H1 (cell line): ENCODE results near the gene C12orf43. TPM values are rescaled to one million over a fixed set of nuclear protein-coding genes. Genes with fewer than 3 reads are reported as not detected.

Experiments used
- CTCF ChIA-PET: fragments of 300-600 bp; sonication (Branson Sonifier 250); formaldehyde crosslinking; loops from one replicate; lab custom pipeline; 2021; ENCODE audit not compliant: partially characterized antibody; lab: Charles Lee
- POLR2A ChIA-PET: fragments of 300-600 bp; sonication (Branson Sonifier 250); formaldehyde crosslinking; loops from one replicate; lab custom pipeline; 2021; ENCODE audit warnings: inconsistent platforms; ENCODE audit not compliant: partially characterized antibody; lab: Charles Lee
- DNase-seq, 2 experiments: peaks; one replicate each; pipeline versions ENCODE4 v3.0.0 to v3.0.0-alpha.2; 2010 to 2022; ENCODE audit warnings: low spot score in 2 of 2, low read depth in 1 of 2, mixed read lengths in 1 of 2
- FAIRE-seq: peaks from 2 replicates; lab custom pipeline; 2011; peaks lifted over from hg19 to GRCh38; lab: Jason Lieb, UNC
- H2AFZ ChIP-seq: 2 replicates; pipeline ENCODE4 v1.8.1; 2012; ENCODE audit warnings: low read length, inconsistent platforms
- H2AK5ac ChIP-seq: 2 replicates; pipeline ENCODE4 v1.6.1; 2013; ENCODE audit warnings: low read depth, low read length
- H2BK120ac ChIP-seq: replicated peaks from 2 replicates; pipeline ENCODE3; 2013; ENCODE audit warnings: low read depth, low read length, inconsistent platforms
- H2BK12ac ChIP-seq: 2 replicates; pipeline ENCODE4 v1.6.1; 2013; ENCODE audit warnings: low read depth, low read length
- H2BK15ac ChIP-seq: 2 replicates; pipeline ENCODE4 v1.6.1; 2013; ENCODE audit warnings: low read length
- H2BK20ac ChIP-seq: 2 replicates; pipeline ENCODE4 v1.6.1; 2013; ENCODE audit warnings: low read length
- H2BK5ac ChIP-seq: 2 replicates; pipeline ENCODE4 v1.6.1; 2013; ENCODE audit warnings: low read depth, low read length
- H3K14ac ChIP-seq: 2 replicates; pipeline ENCODE4 v1.6.1; 2013; ENCODE audit warnings: inconsistent platforms; ENCODE audit not compliant: insufficient read length
- H3K18ac ChIP-seq: 2 replicates; pipeline ENCODE4 v1.6.1; 2013; ENCODE audit warnings: low read length; ENCODE audit errors: extremely low read depth
- H3K23ac ChIP-seq: 2 replicates; pipeline ENCODE4 v1.6.1; 2013; ENCODE audit warnings: inconsistent platforms; ENCODE audit not compliant: insufficient read length
- H3K23me2 ChIP-seq: 2 replicates; pipeline ENCODE4 v1.6.1; 2013; ENCODE audit warnings: low read depth, low read length
- H3K27ac ChIP-seq: 2 replicates; pipeline ENCODE4 v1.6.1; 2011; ENCODE audit warnings: low read depth, low read length, inconsistent platforms
- H3K27me3 ChIP-seq, 4 experiments: replicated peaks in 1 of 4; 1 replicate in 1 of 4; 2 replicates in 3 of 4; pipeline versions ENCODE4 v1.6.1 to v1.8.1; 2011 to 2013; ENCODE audit warnings: low read length in 3 of 4, mild to moderate bottlenecking in 3 of 4, inconsistent platforms in 2 of 4, mixed read lengths in 2 of 4, moderate library complexity in 1 of 4; ENCODE audit not compliant: control insufficient read depth in 3 of 4, insufficient read depth in 3 of 4; ENCODE audit errors: extremely low read depth in 1 of 4
- H3K36me3 ChIP-seq, 4 experiments: 2 replicates each; pipeline versions ENCODE4 v1.6.1 to v1.8.1; 2011 to 2013; ENCODE audit warnings: mild to moderate bottlenecking in 4 of 4, low read length in 3 of 4, moderate library complexity in 2 of 4, control low read depth in 1 of 4, inconsistent platforms in 1 of 4; ENCODE audit not compliant: insufficient read depth in 4 of 4, control insufficient read depth in 2 of 4
- H3K4ac ChIP-seq: replicated peaks from 2 replicates; pipeline ENCODE3; 2013; ENCODE audit warnings: low read length, low read depth, mixed read lengths, inconsistent platforms; ENCODE audit not compliant: insufficient read length
- H3K4me1 ChIP-seq, 4 experiments: replicated peaks in 1 of 4; 1 replicate in 1 of 4; 2 replicates in 3 of 4; pipeline versions ENCODE4 v1.6.1 to v1.8.1; 2011 to 2013; ENCODE audit warnings: low read length in 3 of 4, inconsistent platforms in 2 of 4, mixed read lengths in 1 of 4; ENCODE audit not compliant: insufficient read depth in 4 of 4, control insufficient read depth in 3 of 4
- H3K4me2 ChIP-seq, 2 experiments: 2 replicates each; pipeline versions ENCODE4 v1.6.1 to v1.8.1; 2011 to 2013; ENCODE audit warnings: low read depth in 2 of 2, low read length in 2 of 2, control low read depth in 1 of 2, inconsistent platforms in 1 of 2, mild to moderate bottlenecking in 1 of 2; ENCODE audit not compliant: insufficient read depth in 1 of 2
- H3K4me3 ChIP-seq, 4 experiments: fragments of 200-600, 300-600 bp in 1 of 4; sonication (generic), shearing (Covaris generic), sonication (Bioruptor Twin) in 1 of 4; 2 replicates each; pipeline versions ENCODE4 v1.5.1 to v1.8.1; 2011 to 2016; ENCODE audit warnings: low read length in 4 of 4, low read depth in 3 of 4, control low read depth in 2 of 4, inconsistent platforms in 2 of 4, mild to moderate bottlenecking in 2 of 4, mixed read lengths in 1 of 4, moderate library complexity in 1 of 4; ENCODE audit not compliant: insufficient read depth in 2 of 4; ENCODE audit errors: extremely low read depth in 1 of 4
- H3K56ac ChIP-seq: replicated peaks from 2 replicates; pipeline ENCODE3; 2013; ENCODE audit warnings: low read depth, mild to moderate bottlenecking, mixed read lengths, low read length, inconsistent platforms; ENCODE audit not compliant: insufficient read length
- H3K79me1 ChIP-seq: 2 replicates; pipeline ENCODE4 v1.6.1; 2013; ENCODE audit warnings: low read depth, low read length, control low read depth
- H3K79me2 ChIP-seq, 2 experiments: 2 replicates each; pipeline versions ENCODE4 v1.6.1 to v1.8.1; 2012 to 2013; ENCODE audit warnings: low read length in 2 of 2, mild to moderate bottlenecking in 2 of 2, inconsistent platforms in 1 of 2; ENCODE audit not compliant: insufficient read depth in 2 of 2, control insufficient read depth in 1 of 2
- H3K9ac ChIP-seq, 4 experiments: replicated peaks in 1 of 4; 1 replicate in 1 of 4; 2 replicates in 3 of 4; pipeline versions ENCODE4 v1.6.1 to v1.8.1; 2011 to 2013; ENCODE audit warnings: low read depth in 3 of 4, low read length in 3 of 4, control low read depth in 2 of 4, mild to moderate bottlenecking in 2 of 4, moderate library complexity in 2 of 4, inconsistent platforms in 1 of 4; ENCODE audit errors: extremely low read depth in 1 of 4
- H3K9me3 ChIP-seq, 2 experiments: 2 replicates each; pipeline versions ENCODE4 v1.6.1 to v1.8.1; 2012 to 2013; ENCODE audit warnings: mild to moderate bottlenecking in 2 of 2, moderate library complexity in 2 of 2, control low read depth in 1 of 2, inconsistent platforms in 1 of 2, low read depth in 1 of 2, low read length in 1 of 2, mixed read lengths in 1 of 2; ENCODE audit not compliant: insufficient read depth in 2 of 2
- H4K20me1 ChIP-seq, 2 experiments: replicated peaks in 1 of 2; 2 replicates each; pipeline versions ENCODE3 to v1.8.1; 2011 to 2013; ENCODE audit warnings: inconsistent platforms in 2 of 2, low read length in 2 of 2, mild to moderate bottlenecking in 1 of 2; ENCODE audit not compliant: insufficient read depth in 2 of 2, control insufficient read depth in 1 of 2
- H4K5ac ChIP-seq: 2 replicates; pipeline ENCODE4 v1.6.1; 2013; ENCODE audit warnings: low read length, low read depth, mixed read lengths, inconsistent platforms; ENCODE audit not compliant: insufficient read length
- H4K8ac ChIP-seq: 2 replicates; pipeline ENCODE4 v1.8.0; 2013; ENCODE audit warnings: mild to moderate bottlenecking, moderate library complexity, low read length, inconsistent platforms; ENCODE audit not compliant: insufficient read depth; ENCODE audit errors: extremely low read depth
- H4K91ac ChIP-seq: replicated peaks from 2 replicates; pipeline ENCODE3; 2013; ENCODE audit warnings: low read length, mixed read lengths, inconsistent platforms; ENCODE audit not compliant: insufficient read length
- EP300 ChIP-seq, 2 experiments: IDR thresholded peaks; 1 replicate in 1 of 2; 2 replicates in 1 of 2; pipeline ENCODE4 v1.6.1; 2011 to 2012; ENCODE audit warnings: low read depth in 2 of 2, low read length in 2 of 2, mild to moderate bottlenecking in 2 of 2, borderline replicate concordance in 1 of 2, inconsistent platforms in 1 of 2, moderate library complexity in 1 of 2
- JUN ChIP-seq: IDR thresholded peaks from 2 replicates; pipeline ENCODE4 v1.6.1; 2011; ENCODE audit warnings: low read depth, mild to moderate bottlenecking, improper control_type of control experiment, low read length
- SIN3A ChIP-seq, 2 experiments: IDR thresholded peaks in 1 of 2; conservative IDR thresholded peaks in 1 of 2; 2 replicates each; pipeline ENCODE4 v1.6.1; 2011 to 2012; ENCODE audit warnings: low read length in 2 of 2, improper control_type of control experiment in 1 of 2, low read depth in 1 of 2, mild to moderate bottlenecking in 1 of 2
- SRF ChIP-seq: IDR thresholded peaks from 2 replicates; pipeline ENCODE4 v1.6.1; 2011; ENCODE audit warnings: mild to moderate bottlenecking, low read depth, low read length, moderate library complexity
- TBP ChIP-seq: IDR thresholded peaks from 2 replicates; pipeline ENCODE4 v1.6.1; 2011; ENCODE audit warnings: low read depth, low read length, improper control_type of control experiment
- YY1 ChIP-seq: IDR thresholded peaks from 2 replicates; pipeline ENCODE4 v1.6.1; 2011; ENCODE audit warnings: low read depth, mild to moderate bottlenecking, low read length
- WGBS, 2 experiments: shearing (Covaris generic) in 1 of 2; methylation state at CpG; one replicate each; pipeline versions ENCODE4 v1.1.6 to v1.1.7; 2013 to 2015; ENCODE audit warnings: low lambda C conversion rate in 2 of 2, mixed read lengths in 2 of 2, inconsistent platforms in 1 of 2, low coverage in 1 of 2, missing lambda C conversion rate in 1 of 2; ENCODE audit not compliant: insufficient replicate concordance in 2 of 2, insufficient coverage in 1 of 2, insufficient read length in 1 of 2; ENCODE audit errors: extremely low coverage in 1 of 2, missing lambda C conversion rate in 1 of 2; 5-methylcytosine and 5-hydroxymethylcytosine counted together
- long read RNA-seq, 2 experiments: library from RNA in 1 of 2; library from capped mRNA in 1 of 2; stranded (forward); transcript quantifications; one replicate each; pipeline ENCODE4 v2.0.0, GENCODE V29; 2021; ENCODE audit warnings: inconsistent platforms in 1 of 2
- polyA minus RNA-seq, 3 experiments: library from RNA; depleted of rRNA, polyadenylated mRNA; stranded (reverse); fragments of >200 nt; gene quantifications; 1 replicate in 2 of 3; 2 replicates in 1 of 3; pipeline ENCODE4 v1.2.3, GENCODE V29; 2011
- polyA plus RNA-seq, 7 experiments: library from polyadenylated mRNA; depleted of rRNA in 3 of 7; stranded (reverse) in 5 of 7; unstranded in 2 of 7; fragments of >200 nt in 5 of 7; fragments of 200-250 nt in 2 of 7; gene quantifications; 1 replicate in 5 of 7; 2 replicates in 1 of 7; 4 replicates in 1 of 7; pipeline versions ENCODE4 v1.2.1 to v1.2.3, GENCODE V29; 2011 to 2013; ENCODE audit warnings: missing spikeins in 2 of 7, mixed read lengths in 2 of 7
- total RNA-seq: library from RNA; stranded (reverse); fragmentation: NEBNext Ultra II Directional; extraction: Animal tissue kit (Norgen Biotek cat#: 25700); gene quantifications from 2 replicates; pipeline ENCODE4 v1.2.1, GENCODE V29; 2021

The C12orf43 gene, protein sequence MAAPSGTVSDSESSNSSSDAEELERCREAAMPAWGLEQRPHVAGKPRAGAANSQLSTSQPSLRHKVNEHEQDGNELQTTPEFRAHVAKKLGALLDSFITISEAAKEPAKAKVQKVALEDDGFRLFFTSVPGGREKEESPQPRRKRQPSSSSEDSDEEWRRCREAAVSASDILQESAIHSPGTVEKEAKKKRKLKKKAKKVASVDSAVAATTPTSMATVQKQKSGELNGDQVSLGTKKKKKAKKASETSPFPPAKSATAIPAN
- total RNA-seq, result 22.3 and 23.7 TPM in 2 replicates
- 9.2 and 12.3 TPM in 2 replicates for polyA plus RNA-seq (2011; rRNA removed)
- polyA plus RNA-seq (2011; cell fraction: cytosol; rRNA removed), result 18.5 TPM
- polyA plus RNA-seq (2011; cell fraction: nucleus; rRNA removed), result 18.9 TPM
- 14.1 to 23.5 TPM (median 18.3 TPM) in 4 replicates for polyA plus RNA-seq (2012, experiment 1 of 2)
- 11.5 TPM for polyA plus RNA-seq (2012, experiment 2 of 2)
- 17.1 TPM for polyA plus RNA-seq (2013, experiment 1 of 2)
- polyA plus RNA-seq (2013, experiment 2 of 2), result 16.8 TPM
- polyA minus RNA-seq (2011; rRNA and poly(A)+ RNA removed), result 7.4 and 9.7 TPM in 2 replicates
- 11.4 TPM for polyA minus RNA-seq (2011; cell fraction: cytosol; rRNA and poly(A)+ RNA removed)
- 11.0 TPM for polyA minus RNA-seq (2011; cell fraction: nucleus; rRNA and poly(A)+ RNA removed)
- long read RNA-seq, experiment 1, partial matches to known transcripts, result 3 of 14 reads
- long read RNA-seq, experiment 1, other reads (novel, unspliced or antisense), result 11 of 14 reads
- long read RNA-seq, experiment 2, partial matches to known transcripts, result 3 of 7 reads
- long read RNA-seq, experiment 2, other reads (novel, unspliced or antisense), result 4 of 7 reads

DNA sequence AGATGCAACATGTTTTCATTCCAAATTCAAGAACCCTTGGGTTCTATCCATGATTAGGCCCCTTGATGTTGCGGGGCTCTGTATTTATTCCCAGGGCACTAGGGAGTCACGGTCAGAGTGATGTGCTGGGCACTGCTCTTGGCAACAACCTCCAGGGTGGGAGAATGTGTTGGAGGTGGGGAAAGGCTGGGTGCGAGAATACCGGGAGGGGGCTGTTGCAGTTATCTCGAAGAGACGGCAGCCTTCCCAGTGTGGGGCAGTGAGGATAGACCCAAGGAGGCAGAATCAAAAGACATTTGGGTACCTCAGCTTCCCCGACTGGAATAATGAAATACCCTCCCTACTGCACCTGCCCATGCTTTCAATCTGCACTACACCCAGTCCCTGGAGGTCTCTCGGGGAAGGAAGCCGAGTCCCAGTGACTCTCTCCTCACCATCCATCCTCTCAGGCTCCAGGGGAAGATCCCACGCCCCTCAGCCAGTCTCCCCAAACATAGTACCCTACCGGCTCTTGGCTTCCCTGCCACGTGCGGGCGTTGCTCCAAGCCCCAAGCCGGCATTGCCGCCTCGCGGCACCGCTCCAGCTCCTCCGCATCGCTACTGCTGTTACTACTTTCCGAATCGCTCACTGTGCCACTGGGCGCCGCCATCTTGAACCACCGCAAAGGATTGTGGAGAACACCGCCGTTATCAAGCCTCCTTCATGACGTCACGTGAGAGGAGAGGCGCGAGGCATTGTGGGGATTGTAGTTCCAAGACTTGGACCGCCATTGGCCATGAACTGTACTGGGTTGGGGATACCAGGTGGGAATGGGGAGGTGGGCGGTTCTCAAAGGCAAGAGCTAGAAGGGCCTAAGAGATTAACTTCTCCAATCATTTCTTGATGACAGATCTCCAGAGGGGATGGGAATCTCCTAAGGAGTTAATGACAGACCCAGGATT lies at the start of gene C12orf43:
TSS of gene C12orf43 (minus strand) at position 663 of the 942 bp plus-strand sequence. CDS start at position 650, 13 bp downstream.
- H3K4ac ChIP-seq, result no peak within 1 kb of the TSS
- H3K27me3 ChIP-seq, result no peaks in the 10 kb centered on the region
- no peak within 1 kb of the TSS for H3K23ac ChIP-seq
- H3K14ac ChIP-seq, result no peak within 1 kb of the TSS
- H3K4me3 ChIP-seq, result peak within 1 kb of the TSS; percentile 95 to 100 (median 98)
- CTCF ChIA-PET, result interaction anchor here (0.7 to 2.5 kb wide), 10 partner anchors 10 to 433 kb away, joined by 3 to 13 read pairs (median 4); no protein-coding TSS in a partner anchor
- peaks cover 0 to 13% of the 10 kb centered on the region in 2 experiments; a peak in 3 of 4 replicates for H3K79me2 ChIP-seq
- peak within 1 kb of the TSS; percentile 89 for H2BK5ac ChIP-seq
- H3K79me1 ChIP-seq, result no peaks in the 10 kb centered on the region; the same call in none of the 2 replicates
- peak within 1 kb of the TSS; percentile 51 for H4K91ac ChIP-seq
- H4K8ac ChIP-seq, result peak within 1 kb of the TSS; percentile 100
- POLR2A ChIA-PET, result interaction anchor here (0.6 to 2.9 kb wide), 6 partner anchors 10 to 976 kb away, joined by 3 to 19 read pairs (median 3); partner anchors contain the start of gene HNF1A
- peak within 1 kb of the TSS; percentile 79 for H3K27ac ChIP-seq
- no peak within 1 kb of the TSS for H2BK20ac ChIP-seq
- H2BK120ac ChIP-seq, result peak within 1 kb of the TSS; percentile 31
- peak within 1 kb of the TSS; percentile 89 to 90 for H3K4me2 ChIP-seq
- H2AFZ ChIP-seq, result peak within 1 kb of the TSS; percentile 66
- DNase-seq (peak; percentile 65 to 96), FAIRE-seq (peak; percentile 89)
- H3K4me1 ChIP-seq, result peaks cover 0 to 4% (median 3%) of the 10 kb centered on the region in 4 experiments; a peak in 5 of 7 replicates
- H3K9ac ChIP-seq, result peak within 1 kb of the TSS; percentile 41 to 98 (median 92)
- no peak within 1 kb of the TSS; the same call in 1 of the 2 replicates for H3K18ac ChIP-seq
- no peak within 1 kb of the TSS; the same call in 1 of the 2 replicates for H2AK5ac ChIP-seq
- H2BK15ac ChIP-seq, result no peak within 1 kb of the TSS
- H4K5ac ChIP-seq, result peak within 1 kb of the TSS; percentile 44
- peaks cover 3% of the 10 kb centered on the region; the same call in 1 of the 2 replicates for H3K23me2 ChIP-seq
- H3K9me3 ChIP-seq, result no peaks in the 10 kb centered on the region
- peaks cover 0 to 7% (median 3%) of the 10 kb centered on the region in 4 experiments; a peak in 3 of 8 replicates for H3K36me3 ChIP-seq
- H4K20me1 ChIP-seq, result peaks cover 0 to 2% of the 10 kb centered on the region in 2 experiments
- WGBS, 2 experiments, result 3% methylated on average over 34 of the region's 34 CpGs; no CpG with 5 or more reads in 1 of the 2 experiments
- peak within 1 kb of the TSS; percentile 60 for H3K56ac ChIP-seq
- no peak within 1 kb of the TSS for H2BK12ac ChIP-seq
- TF ChIP-seq SIN3A (conservative IDR thresholded peaks at IDR 0.05 in 1 of 2, IDR thresholded peaks at IDR 0.05 in 1 of 2; ENCODE audit: low read depth in 1 of 2, low read length in 2 of 2), result peak; percentile 55 to 76; a peak in 1 of 4 replicates
- TF ChIP-seq SRF, result no peak
- peak; percentile 94 for TF ChIP-seq TBP
- TF ChIP-seq YY1, result peak; percentile 100
- no peak for TF ChIP-seq JUN
- no peak for TF ChIP-seq EP300 (IDR thresholded peaks at IDR 0.05; ENCODE audit: borderline replicate concordance in 1 of 2, low read depth in 2 of 2, low read length in 2 of 2)
